Right atrium auricular region (tissue), 2 donors: ENCODE data around the gene SUN2. TPM values are rescaled to one million over a fixed set of nuclear protein-coding genes. Genes with fewer than 3 reads are reported as not detected.

Experiments used
- DNase-seq: peaks from one replicate; pipeline ENCODE4 v3.0.0-alpha.2; 2019; ENCODE audit warnings: low spot score
- H3K27ac ChIP-seq, 2 donors: fragments of 200-600 bp; sonication (generic); 1 replicate in 1 of 2; 2 replicates in 1 of 2; pipeline ENCODE4 v1.5.1; 2016 to 2019
- H3K27me3 ChIP-seq, 2 donors: fragments of 200-600 bp; sonication (generic); one replicate each; pipeline versions ENCODE4 v1.5.1 to v1.6.0; 2017 to 2019
- H3K36me3 ChIP-seq: fragments of 200-600 bp; sonication (generic); one replicate; pipeline ENCODE4 v1.5.1; 2016
- H3K4me1 ChIP-seq, 2 donors: fragments of 200-600 bp; sonication (generic); one replicate each; pipeline versions ENCODE4 v1.5.1 to v1.6.0; 2017 to 2019
- H3K4me3 ChIP-seq, 2 donors: fragments of 200-600 bp; sonication (generic); 1 replicate in 1 of 2; 2 replicates in 1 of 2; pipeline ENCODE4 v1.5.1; 2017 to 2019; ENCODE audit warnings: mild to moderate bottlenecking in 1 of 2, moderate library complexity in 1 of 2
- H3K9me3 ChIP-seq, 2 donors: fragments of 200-600 bp; sonication (generic); one replicate each; pipeline ENCODE4 v1.5.1; 2019
- CTCF ChIP-seq, 2 donors: fragments of 200-600 bp; sonication (generic); IDR thresholded peaks; one replicate each; pipeline ENCODE4 v1.5.1; 2019; ENCODE audit warnings: antibody characterized with exemption in 2 of 2
- total RNA-seq, 2 donors: library from RNA; depleted of rRNA; stranded (reverse); fragments of >200 nt; gene quantifications; one replicate each; pipeline ENCODE4 v1.1.0, GENCODE V29; 2016

SUN2 gene
- total RNA-seq, 2 donors from 2014 or later, result 155 to 252 TPM

- no peaks in the 10 kb centered on the region for H3K9me3 ChIP-seq
- H3K27ac ChIP-seq, result no peak overlapping the region
- H3K4me3 ChIP-seq, result no peak overlapping the region
- no peak for DNase-seq
- peaks cover 0 to 21% of the 10 kb centered on the region in 2 donors for H3K4me1 ChIP-seq
- peaks cover 14% of the 10 kb centered on the region for H3K36me3 ChIP-seq
- TF ChIP-seq CTCF (IDR thresholded peaks at IDR 0.05), result no peak
- H3K27me3 ChIP-seq, result no peaks in the 10 kb centered on the region
Observed at GRCh38 chr22:38776086-38776485, 20.3 kb upstream of the SUN2 start.

DNA sequence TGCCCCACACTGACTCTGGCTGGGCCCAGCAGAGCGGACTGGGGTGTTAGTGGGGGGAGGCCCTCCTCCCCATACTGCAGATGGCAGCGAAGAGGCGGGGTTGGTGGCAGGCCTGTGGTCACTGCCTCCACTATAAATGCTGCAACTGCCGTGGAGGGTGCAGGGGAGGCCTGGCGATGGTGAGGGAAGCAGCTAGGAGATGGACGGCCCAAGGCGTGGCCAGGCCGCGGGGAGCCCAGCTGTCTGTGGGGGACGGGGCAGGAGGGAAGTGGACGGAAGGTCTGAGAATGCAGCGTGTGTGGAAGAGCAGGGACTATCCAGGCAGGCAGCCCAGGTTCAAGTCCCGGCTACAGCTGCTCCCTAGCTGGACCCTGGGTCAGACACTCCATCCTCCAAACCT is 19.9 kb upstream of the SUN2 start:
- no peak for TF ChIP-seq CTCF (IDR thresholded peaks at IDR 0.05)
- H3K4me1 ChIP-seq, result peaks cover 0 to 17% of the 10 kb centered on the region in 2 donors
- no peaks in the 10 kb centered on the region for H3K9me3 ChIP-seq
- no peak overlapping the region for H3K27ac ChIP-seq
- DNase-seq, result no peak
- H3K27me3 ChIP-seq, result no peaks in the 10 kb centered on the region
- H3K36me3 ChIP-seq, result peaks cover 14% of the 10 kb centered on the region
- no peak overlapping the region for H3K4me3 ChIP-seq

GRCh38 chr22:38774496-38775166 is 18.8 kb upstream of the SUN2 start:
- Histone ChIP-seq H3K27me3 (no peaks in the 10 kb centered on the region), H3K4me3 (no peak overlapping the region), H3K9me3 (no peaks in the 10 kb centered on the region), H3K4me1 (peaks cover 0 to 10% of the 10 kb centered on the region in 2 donors), H3K36me3 (peaks cover 11% of the 10 kb centered on the region), H3K27ac (no peak overlapping the region)
- no peak for TF ChIP-seq CTCF (IDR thresholded peaks at IDR 0.05)
- DNase-seq, result no peak

DNA sequence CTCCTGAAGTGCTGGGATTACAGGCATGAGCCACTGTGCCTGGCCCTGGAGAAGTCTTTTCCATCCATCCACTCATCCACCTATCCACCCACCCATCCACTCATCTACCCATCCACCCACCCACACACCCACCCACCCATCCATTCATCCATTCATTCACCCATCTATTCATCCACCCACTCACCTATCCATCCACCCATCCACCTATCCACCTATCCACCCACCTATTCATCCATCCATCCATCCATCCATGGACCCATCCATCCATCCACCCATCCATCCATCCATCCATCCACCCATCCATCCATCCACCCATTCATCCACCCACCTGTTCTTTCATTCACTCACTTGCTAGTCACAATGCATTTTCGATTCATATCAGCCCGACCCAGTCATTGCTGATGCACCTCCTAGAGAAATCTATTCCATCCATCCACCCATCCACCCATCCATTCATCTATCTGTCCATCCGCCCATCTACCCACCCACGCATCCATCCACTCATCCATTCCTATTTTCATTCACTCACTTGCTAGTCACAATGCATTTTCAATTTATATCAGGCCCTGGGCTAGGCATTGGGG is 17.7 kb upstream of the SUN2 start:
- Histone ChIP-seq H3K27ac (no peak overlapping the region), H3K27me3 (no peaks in the 10 kb centered on the region), H3K36me3 (peaks cover under 1% of the 10 kb centered on the region), H3K4me3 (no peak overlapping the region), H3K9me3 (no peaks in the 10 kb centered on the region), H3K4me1 (peaks cover 0 to 16% of the 10 kb centered on the region in 2 donors)
- no peak for DNase-seq
- no peak for TF ChIP-seq CTCF (IDR thresholded peaks at IDR 0.05)

- Histone ChIP-seq H3K27ac (no peak overlapping the region), H3K27me3 (no peaks in the 10 kb centered on the region), H3K4me1 (peaks cover 0 to 16% of the 10 kb centered on the region in 2 donors), H3K9me3 (no peaks in the 10 kb centered on the region), H3K36me3 (no peaks in the 10 kb centered on the region), H3K4me3 (no peak overlapping the region)
- no peak for TF ChIP-seq CTCF (IDR thresholded peaks at IDR 0.05)
- no peak for DNase-seq
Observed at GRCh38 chr22:38772623-38772873, 16.8 kb upstream of the SUN2 start.
